ENCODE results near the gene SPEN. TPM values are rescaled to one million over a fixed set of nuclear protein-coding genes. Genes with fewer than 3 reads are reported as not detected.

Gene SPEN
- total and polyA plus RNA-seq, 2 of the 13 experiments (the other 11 are each of a cell fraction or from before 2014, with no cell fraction given): 4.8 to 14.0 TPM

- TF ChIP-seq SP1 (IDR thresholded peaks at IDR 0.05): no peak
- peak; percentile 72 for TF ChIP-seq SP1 (CRISPR knock-in tag; IDR thresholded peaks at IDR 0.05)
- TF ChIP-seq HOXA3 (CRISPR knock-in tag; IDR thresholded peaks at IDR 0.05): no peak
- peak; percentile 74 for TF ChIP-seq ZNF777 (CRISPR knock-in tag; IDR thresholded peaks at IDR 0.05)
- TF ChIP-seq ARID4A (CRISPR knock-in tag; IDR thresholded peaks at IDR 0.05; ENCODE audit: borderline replicate concordance): peak; percentile 92
- TF ChIP-seq DNMT1 (CRISPR knock-in tag; IDR thresholded peaks at IDR 0.05): 0 out of 2 replicates have a peak, but pooled peaks have one; percentile 47
- TF ChIP-seq, protein P1, sequence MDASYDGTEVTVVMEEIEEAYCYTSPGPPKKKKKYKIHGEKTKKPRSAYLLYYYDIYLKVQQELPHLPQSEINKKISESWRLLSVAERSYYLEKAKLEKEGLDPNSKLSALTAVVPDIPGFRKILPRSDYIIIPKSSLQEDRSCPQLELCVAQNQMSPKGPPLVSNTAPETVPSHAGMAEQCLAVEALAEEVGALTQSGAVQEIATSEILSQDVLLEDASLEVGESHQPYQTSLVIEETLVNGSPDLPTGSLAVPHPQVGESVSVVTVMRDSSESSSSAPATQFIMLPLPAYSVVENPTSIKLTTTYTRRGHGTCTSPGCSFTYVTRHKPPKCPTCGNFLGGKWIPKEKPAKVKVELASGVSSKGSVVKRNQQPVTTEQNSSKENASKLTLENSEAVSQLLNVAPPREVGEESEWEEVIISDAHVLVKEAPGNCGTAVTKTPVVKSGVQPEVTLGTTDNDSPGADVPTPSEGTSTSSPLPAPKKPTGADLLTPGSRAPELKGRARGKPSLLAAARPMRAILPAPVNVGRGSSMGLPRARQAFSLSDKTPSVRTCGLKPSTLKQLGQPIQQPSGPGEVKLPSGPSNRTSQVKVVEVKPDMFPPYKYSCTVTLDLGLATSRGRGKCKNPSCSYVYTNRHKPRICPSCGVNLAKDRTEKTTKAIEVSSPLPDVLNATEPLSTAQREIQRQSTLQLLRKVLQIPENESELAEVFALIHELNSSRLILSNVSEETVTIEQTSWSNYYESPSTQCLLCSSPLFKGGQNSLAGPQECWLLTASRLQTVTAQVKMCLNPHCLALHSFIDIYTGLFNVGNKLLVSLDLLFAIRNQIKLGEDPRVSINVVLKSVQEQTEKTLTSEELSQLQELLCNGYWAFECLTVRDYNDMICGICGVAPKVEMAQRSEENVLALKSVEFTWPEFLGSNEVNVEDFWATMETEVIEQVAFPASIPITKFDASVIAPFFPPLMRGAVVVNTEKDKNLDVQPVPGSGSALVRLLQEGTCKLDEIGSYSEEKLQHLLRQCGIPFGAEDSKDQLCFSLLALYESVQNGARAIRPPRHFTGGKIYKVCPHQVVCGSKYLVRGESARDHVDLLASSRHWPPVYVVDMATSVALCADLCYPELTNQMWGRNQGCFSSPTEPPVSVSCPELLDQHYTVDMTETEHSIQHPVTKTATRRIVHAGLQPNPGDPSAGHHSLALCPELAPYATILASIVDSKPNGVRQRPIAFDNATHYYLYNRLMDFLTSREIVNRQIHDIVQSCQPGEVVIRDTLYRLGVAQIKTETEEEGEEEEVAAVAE (CRISPR knock-in tag; IDR thresholded peaks at IDR 0.05; ENCODE audit: borderline replicate concordance): 0 out of 2 replicates have a peak, but pooled peaks have one; percentile 9
- TF ChIP-seq ZNF530 (CRISPR knock-in tag; IDR thresholded peaks at IDR 0.05; ENCODE audit: low read depth): no peak
- TF ChIP-seq TRIM24 (CRISPR knock-in tag; IDR thresholded peaks at IDR 0.05): no peak
- peak; percentile 78 for TF ChIP-seq ZBTB7B (CRISPR knock-in tag; IDR thresholded peaks at IDR 0.05)
- no peak for TF ChIP-seq ZBTB37 (CRISPR knock-in tag; IDR thresholded peaks at IDR 0.05)
- no peak; the same call in 1 of the 2 replicates for TF ChIP-seq RARA (CRISPR knock-in tag; IDR thresholded peaks at IDR 0.05)
- no peak for TF ChIP-seq ZFP82 (CRISPR knock-in tag; IDR thresholded peaks at IDR 0.05; ENCODE audit: borderline replicate concordance)
- TF ChIP-seq MAZ (IDR thresholded peaks at IDR 0.05; ENCODE audit: borderline replicate concordance, low read depth, low read length): no peak
- TF ChIP-seq MAZ (CRISPR knock-in tag; IDR thresholded peaks at IDR 0.05; ENCODE audit: low read depth): peak; percentile 72; the same call in 1 of the 2 replicates
- TF ChIP-seq AGO2 (optimal IDR thresholded peaks at IDR 0.05; ENCODE audit: low read depth, low read length): peak; percentile 23
- TF ChIP-seq SP4 (CRISPR knock-in tag; IDR thresholded peaks at IDR 0.05): peak; percentile 40; the same call in 1 of the 2 replicates
- TF ChIP-seq ZSCAN21 (CRISPR knock-in tag; IDR thresholded peaks at IDR 0.05; ENCODE audit: borderline replicate concordance): 0 out of 2 replicates have a peak, but pooled peaks have one; percentile 41
- TF ChIP-seq NRL (CRISPR knock-in tag; IDR thresholded peaks at IDR 0.05; ENCODE audit: borderline replicate concordance): peak; percentile 20; the same call in 1 of the 2 replicates
Measured at GRCh38 chr1:15975358-15975804, 127.9 kb downstream of the SPEN start (continued).
